GM12801 (cell line): ENCODE data around the gene CDC73.

Experiments
- TF ChIP-seq, protein P1 (sequence below): IDR thresholded peaks from one replicate; pipeline ENCODE4 v1.5.1; 2011; ENCODE audit warnings: control low read depth; ENCODE audit not compliant: insufficient read length; ENCODE audit errors: extremely low read depth

Gene CDC73

DNA sequence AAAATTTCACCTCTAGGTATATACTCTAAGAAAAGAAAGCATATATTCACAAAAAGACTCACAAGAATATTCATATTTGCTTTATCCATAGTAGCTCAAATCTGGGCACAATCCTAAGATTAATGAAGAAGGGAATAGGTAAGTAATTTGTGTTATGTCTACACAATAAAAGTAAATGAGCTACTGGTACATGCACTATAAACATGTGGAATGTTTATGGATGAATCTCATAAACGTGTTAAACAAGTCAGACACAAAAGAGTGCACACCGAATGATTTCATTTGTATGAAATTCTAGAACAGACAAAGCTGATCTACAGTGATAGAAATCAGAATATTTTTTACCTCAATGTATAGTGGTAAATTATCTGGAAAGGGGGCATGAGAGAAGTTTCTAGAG, 179.9 kb downstream of the CDC73 start:
- TF ChIP-seq, protein P1, sequence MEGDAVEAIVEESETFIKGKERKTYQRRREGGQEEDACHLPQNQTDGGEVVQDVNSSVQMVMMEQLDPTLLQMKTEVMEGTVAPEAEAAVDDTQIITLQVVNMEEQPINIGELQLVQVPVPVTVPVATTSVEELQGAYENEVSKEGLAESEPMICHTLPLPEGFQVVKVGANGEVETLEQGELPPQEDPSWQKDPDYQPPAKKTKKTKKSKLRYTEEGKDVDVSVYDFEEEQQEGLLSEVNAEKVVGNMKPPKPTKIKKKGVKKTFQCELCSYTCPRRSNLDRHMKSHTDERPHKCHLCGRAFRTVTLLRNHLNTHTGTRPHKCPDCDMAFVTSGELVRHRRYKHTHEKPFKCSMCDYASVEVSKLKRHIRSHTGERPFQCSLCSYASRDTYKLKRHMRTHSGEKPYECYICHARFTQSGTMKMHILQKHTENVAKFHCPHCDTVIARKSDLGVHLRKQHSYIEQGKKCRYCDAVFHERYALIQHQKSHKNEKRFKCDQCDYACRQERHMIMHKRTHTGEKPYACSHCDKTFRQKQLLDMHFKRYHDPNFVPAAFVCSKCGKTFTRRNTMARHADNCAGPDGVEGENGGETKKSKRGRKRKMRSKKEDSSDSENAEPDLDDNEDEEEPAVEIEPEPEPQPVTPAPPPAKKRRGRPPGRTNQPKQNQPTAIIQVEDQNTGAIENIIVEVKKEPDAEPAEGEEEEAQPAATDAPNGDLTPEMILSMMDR, result no peak

DNA sequence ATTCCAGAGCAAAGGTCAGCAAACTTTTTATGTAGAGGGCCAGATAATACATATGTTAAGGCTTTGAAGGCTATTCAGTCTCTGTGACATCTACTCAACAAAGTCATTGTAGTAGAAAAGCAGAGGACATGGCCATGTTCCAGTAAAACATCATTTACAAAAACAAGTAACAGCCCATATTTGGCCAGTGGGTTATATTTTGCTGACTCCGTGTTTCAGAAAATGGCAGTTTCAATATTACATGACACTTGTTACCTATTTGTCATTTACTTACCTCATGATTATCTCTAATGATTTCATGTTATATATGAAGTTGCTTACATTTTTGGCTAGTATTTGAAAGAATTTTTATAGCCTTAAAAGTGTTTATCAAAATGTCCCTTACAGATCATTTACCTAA, 182.0 kb downstream of the CDC73 start:
- TF ChIP-seq, protein P1, result no peak
